HepG2 (cell line): ENCODE measurements around the gene ZDHHC8. TPM values are rescaled to one million over a fixed set of nuclear protein-coding genes. Genes with fewer than 3 reads are reported as not detected.

Experiments
- ATAC-seq: fragments of 200-7000 bp; cut with Tn5 transposase; 3 replicates; pipeline ENCODE4 v1.9.1; 2020; ENCODE audit warnings: mild to moderate bottlenecking, moderate library complexity
- BruUV-seq: library from RNA; stranded (reverse); fragments of 400-500 nt; replicated peaks from 2 replicates; lab custom pipeline; 2021; lab: Mats Ljungman, UMichigan
- CTCF ChIA-PET: fragments of 300-600 bp; formaldehyde crosslinking; extraction: SDS; loops from one replicate; lab custom pipeline; 2021; ENCODE audit warnings: low total read pairs, inconsistent platforms, low intra/inter-chr PET ratio; lab: Yijun Ruan, JAX
- POLR2A ChIA-PET: fragments of 350-600 bp; sonication (Branson Sonifier 250); formaldehyde crosslinking; loops from one replicate; lab custom pipeline; 2020; ENCODE audit warnings: antibody characterized with exemption, inconsistent platforms; lab: Yijun Ruan, JAX
- DNase-seq: peaks from one replicate; pipeline ENCODE4 v3.0.0-alpha.2; 2015; ENCODE audit warnings: low spot score
- FAIRE-seq: peaks from 3 replicates; lab custom pipeline; 2011; peaks lifted over from hg19 to GRCh38; lab: Jason Lieb, UNC
- H2AFZ ChIP-seq: one replicate; pipeline ENCODE4 v1.6.1; 2011; ENCODE audit warnings: low read length, inconsistent platforms
- H3K27ac ChIP-seq: fragments of 300-600 bp; 3 replicates; pipeline ENCODE4 v1.8.0; 2011; ENCODE audit warnings: mixed run types, mild to moderate bottlenecking, mixed read lengths, low read length, inconsistent platforms; ENCODE audit not compliant: insufficient read depth; ENCODE audit errors: extremely low read length
- H3K27me3 ChIP-seq, 2 experiments: fragments of 200-600 bp in 1 of 2; 2 replicates in 1 of 2; 3 replicates in 1 of 2; pipeline versions ENCODE4 v1.6.0 to v1.8.0; 2011; ENCODE audit warnings: low read length in 2 of 2, mild to moderate bottlenecking in 2 of 2, moderate library complexity in 2 of 2, inconsistent platforms in 1 of 2; ENCODE audit not compliant: insufficient read depth in 2 of 2, control insufficient read depth in 1 of 2
- H3K36me3 ChIP-seq, 2 experiments: fragments of 200-600 bp in 1 of 2; replicated peaks in 1 of 2; 2 replicates in 1 of 2; 3 replicates in 1 of 2; pipeline versions ENCODE4 v1.5.1 to v1.8.0; 2011; ENCODE audit warnings: low read length in 2 of 2, inconsistent platforms in 1 of 2; ENCODE audit not compliant: insufficient read depth in 2 of 2, control insufficient read depth in 1 of 2
- H3K4me1 ChIP-seq: 2 replicates; pipeline ENCODE4 v1.5.1; 2012; ENCODE audit warnings: low read length, inconsistent platforms; ENCODE audit not compliant: insufficient read depth
- H3K4me2 ChIP-seq: 2 replicates; pipeline ENCODE4 v1.6.0; 2011; ENCODE audit warnings: low read depth, low read length, inconsistent platforms
- H3K4me3 ChIP-seq, 3 experiments: fragments of 200-600 bp in 1 of 3; sonication (generic), shearing (Covaris generic) in 1 of 3; replicated peaks in 1 of 3; 2 replicates each; pipeline ENCODE4 v1.5.1; 2011 to 2016; ENCODE audit warnings: low read length in 3 of 3, inconsistent platforms in 2 of 3, low read depth in 2 of 3, mild to moderate bottlenecking in 2 of 3, control low read depth in 1 of 3, mixed read lengths in 1 of 3; ENCODE audit not compliant: insufficient read depth in 1 of 3
- H3K79me2 ChIP-seq: one replicate; pipeline ENCODE4 v1.6.1; 2011; ENCODE audit warnings: low read length, inconsistent platforms; ENCODE audit not compliant: insufficient read depth
- H3K9ac ChIP-seq: 2 replicates; pipeline ENCODE4 v1.6.0; 2011; ENCODE audit warnings: mild to moderate bottlenecking, low read depth, low read length, inconsistent platforms; ENCODE audit not compliant: insufficient read depth
- H3K9me3 ChIP-seq: 2 replicates; pipeline ENCODE4 v1.5.1; 2012; ENCODE audit warnings: mild to moderate bottlenecking, low read length
- H4K20me1 ChIP-seq: 2 replicates; pipeline ENCODE4 v1.6.0; 2011; ENCODE audit warnings: inconsistent platforms, mild to moderate bottlenecking, low read length, moderate library complexity; ENCODE audit not compliant: insufficient read depth
- FOXA1 ChIP-seq, 2 experiments: fragments of 450-650 bp in 1 of 2; sonication (generic) in 1 of 2; formaldehyde crosslinking in 1 of 2; IDR thresholded peaks; 2 replicates each; pipeline versions ENCODE4 v1.4.0 to v1.6.1; 2016 to 2020; ENCODE audit warnings: missing genetic modification reagents in 1 of 2
- GATAD1 ChIP-seq: IDR thresholded peaks from 2 replicates; pipeline ENCODE4 v1.6.1; 2016; ENCODE audit warnings: missing genetic modification reagents, missing compliant biosample characterization
- PCBP1 ChIP-seq: fragments of 200-400 bp; formaldehyde crosslinking; IDR thresholded peaks from 2 replicates; pipeline ENCODE4 v1.6.1; 2017; ENCODE audit warnings: mild to moderate bottlenecking, low read depth, low read length, borderline replicate concordance
- PHF8 ChIP-seq: sonication (generic); formaldehyde crosslinking; IDR thresholded peaks from 2 replicates; pipeline ENCODE4 v1.5.0; 2020; ENCODE audit warnings: missing genetic modification reagents
- POLR2AphosphoS2 ChIP-seq: IDR thresholded peaks from 2 replicates; pipeline ENCODE4 v1.6.1; 2011; ENCODE audit warnings: low read depth, low read length, improper control_type of control experiment
- RBM39 ChIP-seq: fragments of 200-400 bp; formaldehyde crosslinking; IDR thresholded peaks from one replicate; pipeline ENCODE4 v1.6.1; 2018; ENCODE audit warnings: antibody characterized with exemption, mild to moderate bottlenecking, low read depth, low read length; ENCODE audit not compliant: poor library complexity, severe bottlenecking
- SNAPC4 ChIP-seq: sonication (generic); formaldehyde crosslinking; IDR thresholded peaks from 2 replicates; pipeline ENCODE4 v1.4.0; 2020; ENCODE audit warnings: mild to moderate bottlenecking, missing genetic modification reagents
- ZBTB34 ChIP-seq: sonication (generic); formaldehyde crosslinking; IDR thresholded peaks from 2 replicates; pipeline ENCODE4 v1.8.0; 2022; ENCODE audit warnings: mild to moderate bottlenecking, missing genetic modification reagents
- ZEB1 ChIP-seq: IDR thresholded peaks from 2 replicates; pipeline ENCODE4 v1.6.1; 2012; ENCODE audit warnings: mild to moderate bottlenecking, low read depth, inconsistent platforms; ENCODE audit not compliant: insufficient replicate concordance
- ZNF296 ChIP-seq: sonication (generic); formaldehyde crosslinking; conservative IDR thresholded peaks from 2 replicates; pipeline ENCODE4 v1.5.0; 2020; ENCODE audit warnings: mild to moderate bottlenecking, missing genetic modification reagents
- WGBS: methylation state at CpG from one replicate; pipeline ENCODE4 v1.1.6; 2017; ENCODE audit warnings: low lambda C conversion rate; 5-methylcytosine and 5-hydroxymethylcytosine counted together
- in situ Hi-C: cut with HindIII; loops from 2 replicates; pipeline ENCODE4 v1.10.0; 2017; ENCODE audit warnings: low pct_unique_long_range_greater_than_20kb; ENCODE audit not compliant: extremely low pct_ligation_motif_present
- intact Hi-C: fragments of 100-400 bp; cut with micrococcal nuclease; formaldehyde crosslinking; loops from one replicate; pipeline ENCODE4 v1.10.0; 2022; ENCODE audit not compliant: unreplicated experiment
- polyA plus RNA-seq, 8 experiments: library from polyadenylated mRNA; depleted of rRNA in 3 of 8; stranded (reverse) in 7 of 8; unstranded in 1 of 8; fragments of >200 nt; fragmentation: Illumina TruSeq in 4 of 8; extraction: Trizol in 4 of 8; gene quantifications; 2 replicates each; pipeline versions ENCODE4 v1.2.1 to v1.2.3, GENCODE V29; 2011 to 2016; ENCODE audit warnings: low read depth in 4 of 8, missing spikeins in 1 of 8, mixed read lengths in 1 of 8; ENCODE audit not compliant: insufficient read depth in 1 of 8
- total RNA-seq, 5 experiments: library from RNA; depleted of rRNA; stranded (reverse); fragments of >200 nt; fragmentation: Illumina TruSeq; extraction: Trizol; gene quantifications; 2 replicates each; pipeline ENCODE4 v1.2.3, GENCODE V29; 2016; ENCODE audit warnings: low read depth in 1 of 5
- TF ChIP-seq, protein P1 (sequence below): sonication (generic); formaldehyde crosslinking; conservative IDR thresholded peaks from 2 replicates; pipeline ENCODE4 v1.4.0; 2020; ENCODE audit warnings: missing genetic modification reagents

Gene ZDHHC8
- total and polyA plus RNA-seq, 2 of the 13 experiments (the other 11 are each of a cell fraction or from before 2014, with no cell fraction given), result 7.5 to 21.3 TPM

DNA sequence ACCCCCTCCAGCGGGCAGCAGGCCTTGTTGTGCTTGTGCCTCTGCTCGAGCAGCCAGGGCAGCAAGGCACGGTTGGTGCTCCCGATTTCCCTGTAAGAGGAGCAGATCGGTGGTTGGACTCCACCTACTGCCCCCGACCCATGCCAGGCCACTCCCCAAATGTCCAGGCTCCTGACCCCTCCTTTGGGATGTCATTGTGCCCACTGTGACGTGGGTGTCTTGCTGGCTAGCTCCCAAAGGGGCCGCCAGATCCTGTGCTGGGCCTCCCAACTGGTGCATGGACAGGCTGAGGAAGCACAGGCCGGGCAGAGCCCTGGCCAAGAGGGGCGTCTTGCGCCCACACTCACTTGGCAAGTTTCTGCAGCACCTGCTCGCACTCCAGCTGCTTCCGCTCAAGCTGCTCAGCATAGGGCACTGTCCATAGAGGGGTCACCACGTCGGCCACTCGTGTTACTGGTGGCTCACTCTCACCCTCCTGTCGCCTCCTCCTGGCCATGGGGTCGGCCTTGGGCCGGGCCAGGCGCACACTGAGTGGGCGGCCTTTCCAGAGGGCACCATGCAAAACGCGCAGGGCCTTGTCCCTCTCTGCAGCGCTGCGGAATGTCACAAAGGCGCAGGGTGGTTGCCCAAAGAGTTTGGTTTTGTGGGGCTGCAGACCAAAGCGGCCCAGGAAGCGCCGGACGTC lies 15.8 kb upstream of the ZDHHC8 start, which contains the start of gene RANBP1 (continued):
- TF ChIP-seq FOXA1 (IDR thresholded peaks at IDR 0.05) (no peak), FOXA1 (CRISPR knock-in tag; IDR thresholded peaks at IDR 0.05) (no peak), GATAD1 (CRISPR knock-in tag) (no peak)
- TF ChIP-seq, protein P1, sequence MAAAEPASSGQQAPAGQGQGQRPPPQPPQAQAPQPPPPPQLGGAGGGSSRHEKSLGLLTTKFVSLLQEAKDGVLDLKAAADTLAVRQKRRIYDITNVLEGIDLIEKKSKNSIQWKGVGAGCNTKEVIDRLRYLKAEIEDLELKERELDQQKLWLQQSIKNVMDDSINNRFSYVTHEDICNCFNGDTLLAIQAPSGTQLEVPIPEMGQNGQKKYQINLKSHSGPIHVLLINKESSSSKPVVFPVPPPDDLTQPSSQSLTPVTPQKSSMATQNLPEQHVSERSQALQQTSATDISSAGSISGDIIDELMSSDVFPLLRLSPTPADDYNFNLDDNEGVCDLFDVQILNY (CRISPR knock-in tag), result 0 out of 2 replicates have a peak, but pooled peaks have one; percentile 11

- Histone ChIP-seq H3K4me3 (peak overlapping the region; percentile 79 to 85 (median 85)), H3K27ac (peak overlapping the region; percentile 78), H3K36me3 (peaks cover 9 to 69% of the 10 kb centered on the region in 2 experiments), H3K9ac (peak overlapping the region; percentile 90), H3K9me3 (no peaks in the 10 kb centered on the region), H3K4me2 (peak overlapping the region; percentile 84), H3K27me3 (no peaks in the 10 kb centered on the region; a peak in 1 of 5 replicates), H3K4me1 (peaks cover 54% of the 10 kb centered on the region), H3K79me2 (peaks cover 57% of the 10 kb centered on the region), H4K20me1 (0 out of 2 replicates have a peak, but pooled peaks cover 3% of the 10 kb centered on the region), H2AFZ (no peak overlapping the region)
- WGBS, result 2% methylated on average over 17 of the region's 27 CpGs
- DNase-seq, result no peak
- no peak for FAIRE-seq
- BruUV-seq, result TSS peak; percentile 66
- intact Hi-C loops (loop anchor here (5.0 kb wide), 1 partner anchor 34 kb away; the partner anchor contains the start of gene DGCR8), in situ Hi-C loops (no loop called here)
- ChIA-PET POLR2A (interaction anchor here (0.7 to 2.2 kb wide), 7 partner anchors 9 to 277 kb away, joined by 3 to 15 read pairs (median 4); partner anchors contain the start of genes ZDHHC8 and ZNF74), CTCF (no interaction called here)
- TF ChIP-seq SNAPC4 (CRISPR knock-in tag), result 0 out of 2 replicates have a peak, but pooled peaks have one; percentile 8
- TF ChIP-seq ZEB1, result no peak
- TF ChIP-seq PHF8, result 0 out of 2 replicates have a peak, but pooled peaks have one; percentile 4
- TF ChIP-seq ZNF296 (CRISPR knock-in tag), result 0 out of 2 replicates have a peak, but pooled peaks have one; percentile 28
- TF ChIP-seq ZBTB34, result no peak
- TF ChIP-seq, protein P1 (CRISPR knock-in tag), result 0 out of 2 replicates have a peak, but pooled peaks have one; percentile 3
- TF ChIP-seq PCBP1, result 0 out of 2 replicates have a peak, but pooled peaks have one; percentile 22
- TF ChIP-seq RBM39, result peak; percentile 58
- TF ChIP-seq POLR2AphosphoS2, result 0 out of 2 replicates have a peak, but pooled peaks have one; percentile 7
- peak; percentile 17 for ATAC-seq
These were observed 15.1 kb upstream of the ZDHHC8 start for GRCh38 chr22:20116376-20116950.
